Measurements from ENCODE around the gene THRB. TPM values are rescaled to one million over a fixed set of nuclear protein-coding genes. Genes with fewer than 3 reads are reported as not detected.

The THRB gene
- total and polyA plus RNA-seq, 9 of the 15 experiments (the other 6 are each of a cell fraction or from before 2014, with no cell fraction given), result 1.7 to 14.9 (median 6.9) TPM

DNA sequence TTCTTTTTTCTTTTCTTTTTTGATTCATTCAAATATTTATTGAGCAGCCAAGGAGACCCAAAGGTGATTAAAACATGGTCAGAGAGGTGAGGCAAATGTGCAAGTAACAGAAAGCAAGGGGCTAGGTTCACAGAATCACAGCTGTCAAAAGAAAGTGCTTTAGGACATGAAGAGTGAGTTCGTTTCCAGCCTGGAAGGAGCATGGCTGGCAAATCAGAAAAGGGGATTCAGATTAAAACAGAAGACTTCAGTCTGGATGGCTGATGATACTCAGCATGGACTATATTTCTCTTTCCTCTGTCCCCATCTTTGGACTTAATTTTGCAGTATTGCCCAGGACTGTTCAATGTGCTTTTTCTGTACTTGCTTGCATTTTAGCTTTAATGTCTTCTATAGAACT is 398.4 kb downstream of the THRB start:
- CTCF ChIA-PET (ENCODE audit: low intra/inter-chr PET ratio), result no interaction called here
- H3K36me3 ChIP-seq (ENCODE audit: control insufficient read depth, insufficient read depth, low read length), result no peaks in the 10 kb centered on the region
- ATAC-seq, result no peak
- no peaks in the 10 kb centered on the region for H3K9me1 ChIP-seq (ENCODE audit: control insufficient read depth, insufficient read depth, low read length)
- 6% methylated on average over 1 of the region's 1 CpG for WGBS (ENCODE audit: insufficient coverage, low coverage, missing lambda C conversion rate)
- H3K9ac ChIP-seq (ENCODE audit: insufficient read depth in 1 of 2, low read depth in 2 of 2, low read length in 2 of 2), result no peak overlapping the region
- H4K20me1 ChIP-seq (replicated peaks; ENCODE audit: control insufficient read depth, insufficient read depth, low read length), result no peaks in the 10 kb centered on the region
- DNase-seq (ENCODE audit: extremely low read depth in 1 of 4, low spot score in 3 of 4), result no peak
- no peak overlapping the region for H2AFZ ChIP-seq (ENCODE audit: low read depth, low read length)
- no TSS peak for BruUV-seq (replicated peaks)
- no peaks in the 10 kb centered on the region for H3K79me2 ChIP-seq (ENCODE audit: control insufficient read depth, insufficient read depth, low read length)
- intact Hi-C loops (cut with micrococcal nuclease) (no loop called here), in situ Hi-C loops (cut with MboI) (no loop called here)
- TF ChIP-seq TBP (optimal IDR thresholded peaks at IDR 0.05; ENCODE audit: low read depth, low read length), result no peak
- no peak for TF ChIP-seq ZNF644 (tag; IDR thresholded peaks at IDR 0.05; ENCODE audit: low read depth)
- TF ChIP-seq GABPB1 (CRISPR knock-in tag; IDR thresholded peaks at IDR 0.05), result no peak
- TF ChIP-seq HOXB6 (CRISPR knock-in tag; IDR thresholded peaks at IDR 0.05; ENCODE audit: borderline replicate concordance), result no peak
- TF ChIP-seq SMAD2 (IDR thresholded peaks at IDR 0.05; ENCODE audit: low read depth, low read length), result no peak
- TF ChIP-seq, protein P1, sequence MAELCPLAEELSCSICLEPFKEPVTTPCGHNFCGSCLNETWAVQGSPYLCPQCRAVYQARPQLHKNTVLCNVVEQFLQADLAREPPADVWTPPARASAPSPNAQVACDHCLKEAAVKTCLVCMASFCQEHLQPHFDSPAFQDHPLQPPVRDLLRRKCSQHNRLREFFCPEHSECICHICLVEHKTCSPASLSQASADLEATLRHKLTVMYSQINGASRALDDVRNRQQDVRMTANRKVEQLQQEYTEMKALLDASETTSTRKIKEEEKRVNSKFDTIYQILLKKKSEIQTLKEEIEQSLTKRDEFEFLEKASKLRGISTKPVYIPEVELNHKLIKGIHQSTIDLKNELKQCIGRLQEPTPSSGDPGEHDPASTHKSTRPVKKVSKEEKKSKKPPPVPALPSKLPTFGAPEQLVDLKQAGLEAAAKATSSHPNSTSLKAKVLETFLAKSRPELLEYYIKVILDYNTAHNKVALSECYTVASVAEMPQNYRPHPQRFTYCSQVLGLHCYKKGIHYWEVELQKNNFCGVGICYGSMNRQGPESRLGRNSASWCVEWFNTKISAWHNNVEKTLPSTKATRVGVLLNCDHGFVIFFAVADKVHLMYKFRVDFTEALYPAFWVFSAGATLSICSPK (IDR thresholded peaks at IDR 0.05; ENCODE audit: borderline replicate concordance), result no peak
- TF ChIP-seq SMARCE1 (IDR thresholded peaks at IDR 0.05), result no peak
- POLR2A ChIA-PET, result no interaction called here
- peaks cover 0 to 5% of the 10 kb centered on the region in 2 experiments; a peak in 4 of 5 replicates for H3K4me1 ChIP-seq (replicated peaks in 1 of 2; ENCODE audit: control insufficient read depth in 2 of 2, insufficient read depth in 2 of 2, low read length in 2 of 2)
- FAIRE-seq, result no peak
- H3K9me3 ChIP-seq (replicated peaks; ENCODE audit: control insufficient read depth, insufficient read depth, low read depth, low read length), result no peaks in the 10 kb centered on the region
- H3K27ac ChIP-seq (ENCODE audit: extremely low read depth, low read depth, low read length), result no peak overlapping the region
- no peaks in the 10 kb centered on the region for H3K27me3 ChIP-seq (ENCODE audit: control insufficient read depth in 2 of 2, insufficient read depth in 2 of 2, low read length in 2 of 2)
- no peak overlapping the region for H3K4me3 ChIP-seq
- H3K4me2 ChIP-seq (ENCODE audit: insufficient read depth, low read length), result no peak overlapping the region

Measured in K562 (cell line).